ENCODE data around the gene TEX38.

- no peak for TF ChIP-seq CTCF (conservative IDR thresholded peaks at IDR 0.05; ENCODE audit: low read depth in 2 of 2)
- no peak for TF ChIP-seq EZH2 (IDR thresholded peaks at IDR 0.05; ENCODE audit: low read depth, unreplicated experiment)
- TF ChIP-seq POLR2AphosphoS5 (IDR thresholded peaks at IDR 0.05; ENCODE audit: low read depth), result no peak
- TF ChIP-seq EZH2phosphoT487 (IDR thresholded peaks at IDR 0.05; ENCODE audit: unreplicated experiment), result no peak
- TF ChIP-seq CREB1 (CRISPR knock-in tag; IDR thresholded peaks at IDR 0.05; ENCODE audit: low read depth), result no peak
Observed at GRCh38 chr1:46721204-46721603, 49.5 kb downstream of the TEX38 start.
